Erythroblast (primary cell): ENCODE data around the gene PTPRD.

ENCODE experiments used
- GATA1 ChIP-seq: IDR thresholded peaks from 2 replicates; pipeline ENCODE4 v1.6.1; 2011; ENCODE audit warnings: low read depth, mild to moderate bottlenecking, control low read depth, low read length, moderate library complexity
- POLR2A ChIP-seq: IDR thresholded peaks from 2 replicates; pipeline ENCODE4 v1.6.1; 2011; ENCODE audit warnings: mild to moderate bottlenecking, low read length

GRCh38 chr9:9920425-9921060, 692.3 kb downstream of the PTPRD start:
- no peak for TF ChIP-seq POLR2A
- no peak for TF ChIP-seq GATA1
